SK-N-SH (cell line): ENCODE results near the gene TIMP2. TPM values are rescaled to one million over a fixed set of nuclear protein-coding genes. Genes with fewer than 3 reads are reported as not detected.

Source experiments
- CTCF ChIA-PET: fragments of 300-600, 350-600 bp; formaldehyde crosslinking; extraction: SDS; loops from one replicate; lab custom pipeline; 2021; lab: Yijun Ruan, JAX
- POLR2A ChIA-PET: fragments of 350-600 bp; sonication (Branson Sonifier 250); formaldehyde crosslinking; extraction: SDS; loops from one replicate; lab custom pipeline; 2020; ENCODE audit warnings: antibody characterized with exemption, inconsistent platforms; lab: Yijun Ruan, JAX
- DNase-seq: peaks from one replicate; pipeline ENCODE4 v3.0.0; 2012
- H2AFZ ChIP-seq: fragments of 200-600 bp; sonication (generic); 2 replicates; pipeline ENCODE4 v1.8.1; 2016; ENCODE audit warnings: antibody characterized with exemption, mild to moderate bottlenecking, low read depth
- H3F3A ChIP-seq: fragments of 200-600 bp; sonication (generic); replicated peaks from 2 replicates; pipeline ENCODE3; 2016; ENCODE audit warnings: antibody characterized with exemption, mild to moderate bottlenecking; ENCODE audit not compliant: insufficient read depth
- H3K27ac ChIP-seq, 2 experiments: fragments of 200-500 bp in 1 of 2; fragments of 200-600 bp in 1 of 2; sonication (Bioruptor generic) in 1 of 2; sonication (generic), shearing (Covaris generic) in 1 of 2; 2 replicates each; pipeline versions ENCODE4 v1.5.1 to v1.6.1; 2014 to 2016; ENCODE audit warnings: low read depth in 2 of 2, inconsistent platforms in 1 of 2, low read length in 1 of 2, mild to moderate bottlenecking in 1 of 2, mixed read lengths in 1 of 2
- H3K27me3 ChIP-seq: fragments of 200-600 bp; sonication (generic), shearing (Covaris generic); 2 replicates; pipeline ENCODE4 v1.6.1; 2016; ENCODE audit warnings: mixed run types; ENCODE audit not compliant: insufficient read depth
- H3K36me3 ChIP-seq, 2 experiments: fragments of 200-500 bp in 1 of 2; fragments of 200-600 bp in 1 of 2; sonication (Bioruptor generic) in 1 of 2; sonication (generic) in 1 of 2; replicated peaks in 1 of 2; 2 replicates each; pipeline versions ENCODE3 to v1.5.1; 2014 to 2016; ENCODE audit warnings: low read length in 1 of 2, mild to moderate bottlenecking in 1 of 2; ENCODE audit not compliant: insufficient read depth in 2 of 2, control insufficient read depth in 1 of 2
- H3K4me1 ChIP-seq, 2 experiments: fragments of 200-500 bp in 1 of 2; fragments of 200-600 bp in 1 of 2; sonication (Bioruptor generic) in 1 of 2; sonication (generic), shearing (Covaris generic) in 1 of 2; 2 replicates each; pipeline versions ENCODE4 v1.5.1 to v1.6.1; 2014 to 2016; ENCODE audit warnings: low read depth in 1 of 2, low read length in 1 of 2, mixed run types in 1 of 2; ENCODE audit not compliant: insufficient read depth in 2 of 2, control insufficient read depth in 1 of 2
- H3K4me2 ChIP-seq: fragments of 200-600 bp; sonication (generic), shearing (Covaris generic); 2 replicates; pipeline ENCODE4 v1.6.1; 2017; ENCODE audit warnings: mixed run types
- H3K4me3 ChIP-seq, 2 experiments: fragments of 200-500 bp in 1 of 2; fragments of 200-600 bp in 1 of 2; sonication (Bioruptor generic) in 1 of 2; sonication (generic), shearing (Covaris generic) in 1 of 2; 2 replicates each; pipeline versions ENCODE4 v1.5.1 to v1.8.1; 2014 to 2016; ENCODE audit warnings: low read depth in 2 of 2, inconsistent platforms in 1 of 2, low read length in 1 of 2, mild to moderate bottlenecking in 1 of 2, mixed read lengths in 1 of 2, moderate library complexity in 1 of 2
- H3K79me2 ChIP-seq: fragments of 200-600 bp; sonication (generic); 2 replicates; pipeline ENCODE4 v1.8.1; 2017; ENCODE audit warnings: mild to moderate bottlenecking; ENCODE audit not compliant: insufficient read depth
- H3K9ac ChIP-seq: fragments of 200-600 bp; sonication (generic); 2 replicates; pipeline ENCODE4 v1.6.1; 2017; ENCODE audit warnings: mixed run types
- H3K9me2 ChIP-seq: fragments of 200-600 bp; sonication (generic); 2 replicates; pipeline ENCODE4 v1.6.1; 2017; ENCODE audit warnings: mixed run types
- H3K9me3 ChIP-seq: fragments of 200-600 bp; sonication (generic); 2 replicates; pipeline ENCODE4 v1.6.1; 2017; ENCODE audit warnings: mixed run types, mild to moderate bottlenecking, moderate library complexity
- H4K20me1 ChIP-seq: fragments of 200-600 bp; sonication (generic); 2 replicates; pipeline ENCODE4 v1.6.1; 2017; ENCODE audit warnings: mild to moderate bottlenecking, mixed run types; ENCODE audit not compliant: insufficient read depth
- CHD2 ChIP-seq: fragments of 150-350 bp; IDR thresholded peaks from 2 replicates; pipeline ENCODE4 v1.6.1; 2018; ENCODE audit warnings: low read length; ENCODE audit not compliant: partially characterized antibody
- ELF1 ChIP-seq: IDR thresholded peaks from 2 replicates; pipeline ENCODE4 v1.4.0; 2012
- EP300 ChIP-seq, 2 experiments: IDR thresholded peaks; 2 replicates each; pipeline versions ENCODE4 v1.4.0 to v1.6.1; 2012; ENCODE audit warnings: borderline replicate concordance in 1 of 2, low read depth in 1 of 2, low read length in 1 of 2
- EZH2phosphoT487 ChIP-seq: fragments of 200-600 bp; sonication (generic); IDR thresholded peaks from 2 replicates; pipeline ENCODE4 v1.6.1; 2017; ENCODE audit warnings: low read depth, mixed run types, mild to moderate bottlenecking, antibody characterized with exemption, moderate library complexity, borderline replicate concordance
- FOXJ3 ChIP-seq: sonication (generic); formaldehyde crosslinking; IDR thresholded peaks from 2 replicates; pipeline ENCODE4 v1.5.1; 2020; ENCODE audit warnings: mild to moderate bottlenecking, missing genetic modification reagents
- GABPA ChIP-seq: IDR thresholded peaks from 2 replicates; pipeline ENCODE4 v1.4.0; 2012; ENCODE audit warnings: low read depth, mild to moderate bottlenecking
- MEF2A ChIP-seq: IDR thresholded peaks from 2 replicates; pipeline ENCODE4 v1.4.0; 2012; ENCODE audit warnings: low read depth, borderline replicate concordance
- POLR2AphosphoS5 ChIP-seq: IDR thresholded peaks from 2 replicates; pipeline ENCODE4 v1.6.1; 2012; ENCODE audit warnings: low read depth, low read length
- RCOR1 ChIP-seq: fragments of 150-350 bp; IDR thresholded peaks from 2 replicates; pipeline ENCODE4 v1.6.1; 2017; ENCODE audit warnings: antibody characterized with exemption, low read length
- RFX5 ChIP-seq: IDR thresholded peaks from 2 replicates; pipeline ENCODE4 v1.6.1; 2012; ENCODE audit warnings: mild to moderate bottlenecking, improper control_type of control experiment, low read length
- RXRA ChIP-seq: IDR thresholded peaks from 2 replicates; pipeline ENCODE4 v1.4.0; 2012; ENCODE audit warnings: low read depth, mild to moderate bottlenecking, borderline replicate concordance
- SIN3A ChIP-seq: IDR thresholded peaks from 2 replicates; pipeline ENCODE4 v1.6.1; 2012; ENCODE audit warnings: low read depth, mild to moderate bottlenecking, low read length, moderate library complexity, borderline replicate concordance
- SMC3 ChIP-seq: IDR thresholded peaks from 2 replicates; pipeline ENCODE4 v1.6.1; 2012; ENCODE audit warnings: low read depth, low read length, improper control_type of control experiment
- USF2 ChIP-seq: fragments of 150-350 bp; IDR thresholded peaks from 2 replicates; pipeline ENCODE4 v1.6.1; 2017; ENCODE audit warnings: antibody characterized with exemption, low read length, low read depth, borderline replicate concordance
- WGBS: methylation state at CpG from one replicate; pipeline ENCODE4 v1.1.6; 2017; ENCODE audit warnings: low lambda C conversion rate; 5-methylcytosine and 5-hydroxymethylcytosine counted together
- polyA plus RNA-seq, 3 experiments: library from polyadenylated mRNA; depleted of rRNA; stranded (reverse); fragments of >200 nt; gene quantifications; 2 replicates each; pipeline ENCODE4 v1.2.3, GENCODE V29; 2012
- TF ChIP-seq, protein P1 (sequence below): IDR thresholded peaks from 2 replicates; pipeline ENCODE4 v1.4.0; 2012; ENCODE audit warnings: low read depth
- TF ChIP-seq, protein P2 (sequence below): fragments of 200-600 bp; sonication (generic); IDR thresholded peaks from 2 replicates; pipeline ENCODE4 v1.6.1; 2017; ENCODE audit warnings: antibody characterized with exemption, mild to moderate bottlenecking, moderate library complexity
- TF ChIP-seq, protein P3 (sequence below): IDR thresholded peaks from 2 replicates; pipeline ENCODE4 v1.6.1; 2012; ENCODE audit warnings: mild to moderate bottlenecking, low read depth, low read length, moderate library complexity

Gene TIMP2
- polyA plus RNA-seq, 1 of the 3 experiments (the other 2 are of a cell fraction): 441 TPM

DNA sequence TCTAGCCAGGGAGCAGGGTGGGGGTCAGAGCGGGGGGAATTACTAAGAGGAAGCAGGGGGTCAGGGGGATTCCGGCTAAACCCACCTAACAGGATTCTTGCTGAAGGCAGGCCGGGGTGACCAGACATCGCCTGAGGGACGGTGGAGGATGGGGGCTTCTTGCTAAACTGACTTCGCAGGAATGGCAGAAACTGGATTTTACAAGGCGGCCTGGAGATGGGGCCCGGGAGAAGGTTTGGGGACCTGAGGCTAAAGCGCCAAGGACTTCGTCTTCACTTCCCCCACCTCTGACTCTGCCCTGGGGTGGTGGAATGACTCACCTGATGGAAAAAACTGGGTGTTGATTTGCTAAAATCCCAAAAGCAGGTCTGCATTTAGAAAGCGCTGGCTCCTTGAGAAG, 31.1 kb upstream of the TIMP2 start:
- ChIA-PET POLR2A (no interaction called here), CTCF (interaction anchor here (1.3 to 26.0 kb wide), 5 partner anchors 12 to 95 kb away, joined by 4 to 458 read pairs (median 18); partner anchors contain the start of gene LGALS3BP)
- no peaks in the 10 kb centered on the region for H3K36me3 ChIP-seq
- H3K27ac ChIP-seq: no peak overlapping the region
- H3K4me1 ChIP-seq: peaks cover 8 to 15% of the 10 kb centered on the region in 2 experiments; a peak in 2 of 4 replicates
- peaks cover 4% of the 10 kb centered on the region for H3F3A ChIP-seq
- H3K4me3 ChIP-seq: no peak overlapping the region
- H3K27me3 ChIP-seq: no peaks in the 10 kb centered on the region
- H2AFZ ChIP-seq: no peak overlapping the region
- H3K9me2 ChIP-seq: no peaks in the 10 kb centered on the region
- H3K79me2 ChIP-seq: no peaks in the 10 kb centered on the region
- no peaks in the 10 kb centered on the region for H3K9me3 ChIP-seq
- 88% methylated on average over 11 of the region's 11 CpGs for whole genome bisulfite sequencing
- no peak for DNase-seq
- H3K4me2 ChIP-seq: no peak overlapping the region; the same call in 1 of the 2 replicates
- no peak overlapping the region for H3K9ac ChIP-seq
- no peaks in the 10 kb centered on the region for H4K20me1 ChIP-seq
- TF ChIP-seq, protein P1, sequence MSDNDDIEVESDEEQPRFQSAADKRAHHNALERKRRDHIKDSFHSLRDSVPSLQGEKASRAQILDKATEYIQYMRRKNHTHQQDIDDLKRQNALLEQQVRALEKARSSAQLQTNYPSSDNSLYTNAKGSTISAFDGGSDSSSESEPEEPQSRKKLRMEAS: no peak
- TF ChIP-seq, protein P2, sequence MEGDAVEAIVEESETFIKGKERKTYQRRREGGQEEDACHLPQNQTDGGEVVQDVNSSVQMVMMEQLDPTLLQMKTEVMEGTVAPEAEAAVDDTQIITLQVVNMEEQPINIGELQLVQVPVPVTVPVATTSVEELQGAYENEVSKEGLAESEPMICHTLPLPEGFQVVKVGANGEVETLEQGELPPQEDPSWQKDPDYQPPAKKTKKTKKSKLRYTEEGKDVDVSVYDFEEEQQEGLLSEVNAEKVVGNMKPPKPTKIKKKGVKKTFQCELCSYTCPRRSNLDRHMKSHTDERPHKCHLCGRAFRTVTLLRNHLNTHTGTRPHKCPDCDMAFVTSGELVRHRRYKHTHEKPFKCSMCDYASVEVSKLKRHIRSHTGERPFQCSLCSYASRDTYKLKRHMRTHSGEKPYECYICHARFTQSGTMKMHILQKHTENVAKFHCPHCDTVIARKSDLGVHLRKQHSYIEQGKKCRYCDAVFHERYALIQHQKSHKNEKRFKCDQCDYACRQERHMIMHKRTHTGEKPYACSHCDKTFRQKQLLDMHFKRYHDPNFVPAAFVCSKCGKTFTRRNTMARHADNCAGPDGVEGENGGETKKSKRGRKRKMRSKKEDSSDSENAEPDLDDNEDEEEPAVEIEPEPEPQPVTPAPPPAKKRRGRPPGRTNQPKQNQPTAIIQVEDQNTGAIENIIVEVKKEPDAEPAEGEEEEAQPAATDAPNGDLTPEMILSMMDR: no peak

- CTCF ChIA-PET: interaction anchor here (0.7 to 18.4 kb wide), 7 partner anchors 11 to 89 kb away, joined by 3 to 194 read pairs (median 5); partner anchors contain the start of gene LGALS3BP
- Histone ChIP-seq H3K4me1 (peaks cover 8 to 15% of the 10 kb centered on the region in 2 experiments; a peak in 2 of 4 replicates), H3K36me3 (no peaks in the 10 kb centered on the region), H3F3A (peaks cover 4% of the 10 kb centered on the region), H3K27ac (no peak overlapping the region), H3K9ac (no peak overlapping the region), H3K9me2 (no peaks in the 10 kb centered on the region), H3K4me2 (no peak overlapping the region), H3K4me3 (no peak overlapping the region), H3K27me3 (no peaks in the 10 kb centered on the region), H3K79me2 (no peaks in the 10 kb centered on the region), H2AFZ (no peak overlapping the region), H4K20me1 (no peaks in the 10 kb centered on the region), H3K9me3 (no peaks in the 10 kb centered on the region)
- no peak for DNase-seq
- WGBS: 93% methylated on average over 13 of the region's 14 CpGs
- TF ChIP-seq, protein P3, sequence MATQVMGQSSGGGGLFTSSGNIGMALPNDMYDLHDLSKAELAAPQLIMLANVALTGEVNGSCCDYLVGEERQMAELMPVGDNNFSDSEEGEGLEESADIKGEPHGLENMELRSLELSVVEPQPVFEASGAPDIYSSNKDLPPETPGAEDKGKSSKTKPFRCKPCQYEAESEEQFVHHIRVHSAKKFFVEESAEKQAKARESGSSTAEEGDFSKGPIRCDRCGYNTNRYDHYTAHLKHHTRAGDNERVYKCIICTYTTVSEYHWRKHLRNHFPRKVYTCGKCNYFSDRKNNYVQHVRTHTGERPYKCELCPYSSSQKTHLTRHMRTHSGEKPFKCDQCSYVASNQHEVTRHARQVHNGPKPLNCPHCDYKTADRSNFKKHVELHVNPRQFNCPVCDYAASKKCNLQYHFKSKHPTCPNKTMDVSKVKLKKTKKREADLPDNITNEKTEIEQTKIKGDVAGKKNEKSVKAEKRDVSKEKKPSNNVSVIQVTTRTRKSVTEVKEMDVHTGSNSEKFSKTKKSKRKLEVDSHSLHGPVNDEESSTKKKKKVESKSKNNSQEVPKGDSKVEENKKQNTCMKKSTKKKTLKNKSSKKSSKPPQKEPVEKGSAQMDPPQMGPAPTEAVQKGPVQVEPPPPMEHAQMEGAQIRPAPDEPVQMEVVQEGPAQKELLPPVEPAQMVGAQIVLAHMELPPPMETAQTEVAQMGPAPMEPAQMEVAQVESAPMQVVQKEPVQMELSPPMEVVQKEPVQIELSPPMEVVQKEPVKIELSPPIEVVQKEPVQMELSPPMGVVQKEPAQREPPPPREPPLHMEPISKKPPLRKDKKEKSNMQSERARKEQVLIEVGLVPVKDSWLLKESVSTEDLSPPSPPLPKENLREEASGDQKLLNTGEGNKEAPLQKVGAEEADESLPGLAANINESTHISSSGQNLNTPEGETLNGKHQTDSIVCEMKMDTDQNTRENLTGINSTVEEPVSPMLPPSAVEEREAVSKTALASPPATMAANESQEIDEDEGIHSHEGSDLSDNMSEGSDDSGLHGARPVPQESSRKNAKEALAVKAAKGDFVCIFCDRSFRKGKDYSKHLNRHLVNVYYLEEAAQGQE: no peak
- TF ChIP-seq EZH2phosphoT487 (no peak), GABPA (no peak), EP300 (IDR thresholded peaks at IDR 0.05; ENCODE audit: borderline replicate concordance in 1 of 2, low read depth in 1 of 2, low read length in 1 of 2) (no peak), POLR2AphosphoS5 (no peak), ELF1 (no peak), RCOR1 (no peak), MEF2A (no peak), RXRA (no peak), CHD2 (no peak), SIN3A (no peak), RFX5 (no peak), SMC3 (no peak), USF2 (no peak), FOXJ3 (CRISPR knock-in tag) (no peak)
- TF ChIP-seq, protein P1: no peak
- POLR2A ChIA-PET: interaction anchor here (1.4 kb wide), 2 partner anchors 12 kb away, joined by 3 to 4 read pairs; no protein-coding TSS in a partner anchor
Observed at GRCh38 chr17:78954684-78955083, 29.5 kb upstream of the TIMP2 start.
